ENCODE results near the gene PERM1. TPM values are rescaled to one million over a fixed set of nuclear protein-coding genes. Genes with fewer than 3 reads are reported as not detected.

The PERM1 gene
- total RNA-seq, 1 experiment from 2014 or later: 0.18 TPM

DNA sequence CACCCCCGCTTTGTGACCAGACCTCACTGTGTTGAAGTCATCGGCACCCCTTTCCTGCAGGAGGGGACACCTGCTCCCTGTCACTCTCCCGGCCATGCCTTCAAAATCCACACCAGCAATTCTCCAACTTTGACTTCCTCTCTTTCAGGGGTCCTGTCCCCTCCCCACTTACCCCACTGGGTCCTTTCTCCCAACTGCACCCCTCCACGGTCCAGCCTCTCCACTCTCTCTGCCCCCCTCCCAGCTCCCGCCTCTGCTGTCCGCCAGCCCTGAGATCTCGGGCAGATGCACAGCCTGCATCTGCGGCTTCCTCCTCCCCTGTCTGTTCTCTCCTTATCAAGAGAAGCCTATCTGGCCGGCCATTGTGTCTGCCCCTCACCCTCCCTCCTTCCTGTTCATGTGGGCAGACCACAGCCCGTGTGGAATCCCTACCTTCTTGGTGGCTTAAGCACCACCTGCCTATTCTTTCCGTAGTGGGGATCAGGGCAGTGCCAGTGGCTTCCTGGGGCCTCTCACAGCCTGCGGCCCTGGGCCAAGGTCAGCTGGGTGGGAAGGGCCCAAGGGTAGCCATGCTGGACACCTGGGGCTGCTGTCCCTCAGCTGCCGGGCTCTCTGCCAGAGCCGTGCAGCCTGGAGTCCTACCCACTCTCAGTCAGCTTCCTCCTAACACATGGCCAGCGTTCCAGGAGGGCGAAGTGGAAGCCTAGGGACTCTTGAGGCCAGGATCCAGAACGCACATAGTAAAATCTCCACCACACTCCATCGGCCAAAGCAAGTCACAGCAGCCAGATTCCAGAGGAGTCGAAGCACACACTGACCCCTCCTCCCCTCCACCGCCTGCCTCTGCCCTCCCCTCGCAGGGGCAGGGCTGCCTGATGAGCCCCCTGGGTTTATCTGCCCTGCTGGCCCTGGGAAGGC, 23.1 kb upstream of the PERM1 start:
- Histone ChIP-seq H3K36me3 (ENCODE audit: control insufficient read depth, insufficient read depth, low read length) (no peaks in the 10 kb centered on the region), H3K9me3 (no peaks in the 10 kb centered on the region), H3K27me3 (replicated peaks; ENCODE audit: control insufficient read depth, insufficient read depth, low read length) (no peaks in the 10 kb centered on the region), H3K4me3 (ENCODE audit: low read depth, low read length) (no peak overlapping the region), H3K4me1 (peaks cover 47% of the 10 kb centered on the region)
- BruUV-seq (replicated peaks): no TSS peak
- H3K27ac Mint-ChIP-seq (ENCODE audit: unreplicated experiment): peak overlapping the region; percentile 90
- no peaks in the 10 kb centered on the region for H3K9me3 Mint-ChIP-seq (ENCODE audit: unreplicated experiment)
- peak overlapping the region; percentile 14 for H3K4me3 Mint-ChIP-seq (ENCODE audit: unreplicated experiment)
- no peaks in the 10 kb centered on the region for H3K27me3 Mint-ChIP-seq (ENCODE audit: insufficient read depth, unreplicated experiment)
- peaks cover 21% of the 10 kb centered on the region for H3K4me1 Mint-ChIP-seq (ENCODE audit: low read depth, unreplicated experiment)
- intact Hi-C loops (cut with micrococcal nuclease; ENCODE audit: unreplicated experiment): no loop called here
- TF ChIP-seq, protein P1, sequence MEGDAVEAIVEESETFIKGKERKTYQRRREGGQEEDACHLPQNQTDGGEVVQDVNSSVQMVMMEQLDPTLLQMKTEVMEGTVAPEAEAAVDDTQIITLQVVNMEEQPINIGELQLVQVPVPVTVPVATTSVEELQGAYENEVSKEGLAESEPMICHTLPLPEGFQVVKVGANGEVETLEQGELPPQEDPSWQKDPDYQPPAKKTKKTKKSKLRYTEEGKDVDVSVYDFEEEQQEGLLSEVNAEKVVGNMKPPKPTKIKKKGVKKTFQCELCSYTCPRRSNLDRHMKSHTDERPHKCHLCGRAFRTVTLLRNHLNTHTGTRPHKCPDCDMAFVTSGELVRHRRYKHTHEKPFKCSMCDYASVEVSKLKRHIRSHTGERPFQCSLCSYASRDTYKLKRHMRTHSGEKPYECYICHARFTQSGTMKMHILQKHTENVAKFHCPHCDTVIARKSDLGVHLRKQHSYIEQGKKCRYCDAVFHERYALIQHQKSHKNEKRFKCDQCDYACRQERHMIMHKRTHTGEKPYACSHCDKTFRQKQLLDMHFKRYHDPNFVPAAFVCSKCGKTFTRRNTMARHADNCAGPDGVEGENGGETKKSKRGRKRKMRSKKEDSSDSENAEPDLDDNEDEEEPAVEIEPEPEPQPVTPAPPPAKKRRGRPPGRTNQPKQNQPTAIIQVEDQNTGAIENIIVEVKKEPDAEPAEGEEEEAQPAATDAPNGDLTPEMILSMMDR (IDR thresholded peaks at IDR 0.05; ENCODE audit: insufficient read depth in 1 of 2, low read depth in 1 of 2, low read length in 1 of 2, severe bottlenecking in 1 of 2, unreplicated experiment in 1 of 2): no peak
- peak in 1 of 2 experiments; percentile 35 for DNase-seq
- ChIA-PET POLR2A (no interaction called here), CTCF (no interaction called here)
- peaks cover 61% of the 10 kb centered on the region for H3K36me3 Mint-ChIP-seq (ENCODE audit: insufficient read depth, unreplicated experiment)

DNA sequence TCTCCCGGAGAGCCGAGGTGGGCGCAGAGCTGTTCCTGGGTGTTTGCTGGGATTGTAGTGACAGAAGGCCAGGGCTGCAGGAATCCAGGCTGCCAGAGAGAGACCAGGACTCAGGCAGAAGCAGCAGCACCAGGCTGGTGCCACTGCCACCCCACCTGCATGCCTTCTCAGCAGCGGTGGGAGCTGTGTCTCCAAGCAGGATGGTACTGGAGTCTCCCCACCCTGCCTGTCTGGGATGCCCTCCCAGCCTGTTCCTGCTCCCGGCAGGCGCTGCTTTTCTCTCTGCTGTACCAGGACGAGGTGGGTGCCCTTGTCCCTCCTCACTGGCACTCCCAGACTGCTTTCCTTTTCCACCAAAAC, 22.5 kb upstream of the PERM1 start:
- no peaks in the 10 kb centered on the region for H3K36me3 ChIP-seq (ENCODE audit: control insufficient read depth, insufficient read depth, low read length)
- peaks cover 47% of the 10 kb centered on the region for H3K4me1 ChIP-seq
- H3K27ac Mint-ChIP-seq (ENCODE audit: unreplicated experiment): peak overlapping the region; percentile 90
- no peaks in the 10 kb centered on the region for H3K27me3 Mint-ChIP-seq (ENCODE audit: insufficient read depth, unreplicated experiment)
- H3K9me3 ChIP-seq: no peaks in the 10 kb centered on the region
- DNase-seq: no peak
- POLR2A ChIA-PET: no interaction called here
- H3K27me3 ChIP-seq (replicated peaks; ENCODE audit: control insufficient read depth, insufficient read depth, low read length): no peaks in the 10 kb centered on the region
- intact Hi-C loops (cut with micrococcal nuclease; ENCODE audit: unreplicated experiment): no loop called here
- H3K9me3 Mint-ChIP-seq (ENCODE audit: unreplicated experiment): no peaks in the 10 kb centered on the region
- peaks cover 63% of the 10 kb centered on the region for H3K36me3 Mint-ChIP-seq (ENCODE audit: insufficient read depth, unreplicated experiment)
- H3K4me1 Mint-ChIP-seq (ENCODE audit: low read depth, unreplicated experiment): peaks cover 21% of the 10 kb centered on the region
- no TSS peak for BruUV-seq (replicated peaks)
- CTCF ChIA-PET: no interaction called here
- TF ChIP-seq, protein P1 (IDR thresholded peaks at IDR 0.05; ENCODE audit: insufficient read depth in 1 of 2, low read depth in 1 of 2, low read length in 1 of 2, severe bottlenecking in 1 of 2, unreplicated experiment in 1 of 2): no peak
- H3K4me3 Mint-ChIP-seq (ENCODE audit: unreplicated experiment): peak overlapping the region; percentile 14
- no peak overlapping the region for H3K4me3 ChIP-seq (ENCODE audit: low read depth, low read length)

DNA sequence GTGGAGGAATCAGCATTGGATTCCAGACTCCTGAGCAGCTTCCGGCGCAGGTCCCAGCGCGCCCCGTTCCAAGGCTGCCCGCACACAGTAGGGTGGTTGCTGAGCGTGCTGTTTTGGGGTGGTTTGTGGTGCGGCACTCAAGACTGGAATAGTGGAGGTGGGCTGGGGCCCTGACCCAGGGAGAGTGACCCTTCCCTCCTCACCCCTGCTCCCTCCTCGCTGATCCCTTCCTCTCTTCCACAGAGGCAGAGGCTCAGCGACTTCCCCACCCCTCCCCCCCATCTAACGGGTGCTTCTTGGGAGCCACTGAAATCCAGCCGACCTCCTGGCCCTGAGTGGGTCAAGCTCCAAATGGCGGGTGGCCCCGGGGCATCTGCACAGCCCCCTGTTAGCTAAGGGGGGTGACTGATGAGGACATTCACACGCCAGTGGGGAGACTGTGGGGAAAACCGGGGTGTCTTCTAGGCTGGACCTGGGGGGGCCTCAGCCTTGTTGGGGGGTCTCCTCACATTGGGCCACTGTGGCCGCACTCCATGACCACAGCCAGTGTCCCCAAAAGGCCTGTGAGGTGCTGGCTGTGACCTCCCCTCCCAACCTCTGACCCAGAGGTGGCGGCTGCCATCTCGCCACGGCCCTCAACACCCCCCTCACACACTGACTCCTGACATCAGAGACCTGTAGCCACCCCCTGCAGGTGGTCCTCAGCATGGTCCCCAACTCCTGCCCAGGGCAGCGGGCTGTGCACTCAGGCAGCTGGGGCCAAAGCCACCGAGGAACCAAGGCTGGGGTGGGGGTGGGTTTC, 21.9 kb upstream of the PERM1 start:
- Histone ChIP-seq H3K4me1 (peaks cover 47% of the 10 kb centered on the region), H3K9me3 (no peaks in the 10 kb centered on the region), H3K27me3 (replicated peaks; ENCODE audit: control insufficient read depth, insufficient read depth, low read length) (no peaks in the 10 kb centered on the region), H3K36me3 (ENCODE audit: control insufficient read depth, insufficient read depth, low read length) (no peaks in the 10 kb centered on the region), H3K4me3 (ENCODE audit: low read depth, low read length) (no peak overlapping the region)
- TF ChIP-seq, protein P1 (IDR thresholded peaks at IDR 0.05; ENCODE audit: insufficient read depth in 1 of 2, low read depth in 1 of 2, low read length in 1 of 2, severe bottlenecking in 1 of 2, unreplicated experiment in 1 of 2): no peak
- BruUV-seq (replicated peaks): no TSS peak
- Mint-ChIP-seq H3K27ac (ENCODE audit: unreplicated experiment) (peak overlapping the region; percentile 90), H3K4me1 (ENCODE audit: low read depth, unreplicated experiment) (peaks cover 21% of the 10 kb centered on the region), H3K36me3 (ENCODE audit: insufficient read depth, unreplicated experiment) (peaks cover 58% of the 10 kb centered on the region), H3K27me3 (ENCODE audit: insufficient read depth, unreplicated experiment) (no peaks in the 10 kb centered on the region), H3K4me3 (ENCODE audit: unreplicated experiment) (no peak overlapping the region), H3K9me3 (ENCODE audit: unreplicated experiment) (no peaks in the 10 kb centered on the region)
- no peak for DNase-seq
- intact Hi-C loops (cut with micrococcal nuclease; ENCODE audit: unreplicated experiment): no loop called here
- POLR2A ChIA-PET: no interaction called here
- CTCF ChIA-PET: interaction anchor here (0.6 kb wide), 1 partner anchor 112 kb away, joined by 6 read pairs; the partner anchor contains the start of gene C1orf159
